Measurements from ENCODE around the gene EXOC2. TPM values are rescaled to one million over a fixed set of nuclear protein-coding genes. Genes with fewer than 3 reads are reported as not detected.
A peak's percentile ranks its signal among the peaks of the same experiment; 100 is the strongest.

The EXOC2 gene
- total and polyA plus RNA-seq, 4 experiments from 2014 or later: 38.2 to 48.3 (median 46.1) TPM

DNA sequence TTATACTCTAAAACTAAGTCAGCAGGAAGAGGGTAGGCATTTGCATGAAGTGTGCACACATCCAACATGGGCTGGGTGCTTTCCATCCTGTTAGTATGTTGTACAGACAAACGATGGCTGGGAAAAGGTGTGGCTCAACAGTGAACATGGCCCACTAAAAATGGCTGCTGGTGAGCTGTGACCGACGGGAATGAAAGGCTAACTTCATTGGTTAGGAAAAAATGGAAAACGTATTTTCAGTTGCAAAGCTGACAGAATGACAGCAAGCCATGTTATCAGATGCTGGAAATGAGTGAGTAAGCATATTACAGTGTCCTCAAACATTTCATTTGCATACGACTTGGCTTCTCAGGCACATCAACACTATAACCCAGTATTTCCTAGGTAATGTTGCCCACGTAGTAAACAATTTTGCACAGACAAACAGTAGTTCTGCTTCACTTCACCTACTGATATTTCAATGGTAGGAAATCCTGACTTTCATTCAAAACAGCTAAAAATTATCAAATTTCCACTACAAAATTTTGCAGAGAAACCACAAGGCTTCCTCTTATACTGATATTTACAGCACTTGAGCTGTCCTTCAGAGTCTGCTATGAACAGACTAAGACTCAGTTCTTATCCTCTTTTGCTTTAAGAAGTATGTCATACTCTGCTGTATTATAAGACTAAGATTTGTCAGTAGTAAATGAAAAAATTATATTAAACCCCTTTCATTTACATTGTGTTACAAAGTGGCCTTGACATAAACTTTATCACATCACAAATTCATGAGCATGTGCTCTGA, 202.5 kb downstream of the EXOC2 start:
- Mint-ChIP-seq H3K4me1 (peaks cover 55 to 68% (median 62%) of the 10 kb centered on the region in 4 donors), H3K4me3 (peak overlapping the region in 7 of 8 donors; percentile 57 to 87 (median 74)), H3K27me3 (no peaks in the 10 kb centered on the region), H3K27ac (peak overlapping the region; percentile 38 to 90 (median 81)), H3K36me3 (peaks cover 20 to 36% of the 10 kb centered on the region in 2 donors), H3K9me3 (no peaks in the 10 kb centered on the region)
- ChIA-PET CTCF (ENCODE audit: partially characterized antibody) (interaction anchor here (1.2 to 2.0 kb wide), 3 partner anchors 16 to 102 kb away, joined by 3 to 9 read pairs (median 8); partner anchors contain the start of gene IRF4), POLR2A (ENCODE audit: partially characterized antibody) (interaction anchor here (0.8 to 3.7 kb wide), 11 partner anchors 9 to 99 kb away, joined by 3 to 28 read pairs (median 5); partner anchors contain the start of gene IRF4)
- H3K27ac ChIP-seq (ENCODE audit: low read depth, low read length): no peak overlapping the region
- no peaks in the 10 kb centered on the region for H3K9me3 ChIP-seq (ENCODE audit: control insufficient read depth in 1 of 2, low read length in 2 of 2)
- peaks cover 65% of the 10 kb centered on the region for H3K4me1 ChIP-seq (ENCODE audit: insufficient read depth, low read length)
- no peaks in the 10 kb centered on the region for H3K27me3 ChIP-seq (ENCODE audit: insufficient read depth, low read length)
- intact Hi-C loops (cut with micrococcal nuclease): loop anchor here (2.0 to 5.0 kb wide), 3 partner anchors 16 to 88 kb away; no protein-coding TSS in a partner anchor
- H3K36me3 ChIP-seq (ENCODE audit: insufficient read depth, low read length): peaks cover 7% of the 10 kb centered on the region
- no peak overlapping the region for H3K4me3 ChIP-seq (ENCODE audit: low read length in 2 of 2)
- DNase-seq: peak in 1 of 5 donors; percentile 44

DNA sequence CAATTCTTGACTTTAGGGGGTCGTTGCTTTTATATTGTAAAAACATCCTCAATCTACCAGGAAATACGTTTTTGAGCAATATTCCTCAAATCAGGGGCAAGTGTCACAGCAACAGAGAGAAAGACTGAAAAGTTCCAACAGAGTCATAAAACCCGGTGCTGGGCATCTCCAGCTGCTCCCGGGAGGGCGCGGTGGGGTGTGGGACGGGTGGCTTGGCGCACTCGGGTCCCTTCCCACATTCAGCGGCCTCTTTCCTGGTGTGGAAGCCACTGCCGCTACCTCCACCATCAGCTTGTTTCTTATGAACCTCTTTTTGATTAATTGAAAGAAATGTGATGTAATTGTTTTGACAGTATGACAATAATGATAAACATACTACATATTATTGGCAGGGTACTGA, 203.2 kb downstream of the EXOC2 start:
- peaks cover 55 to 63% (median 60%) of the 10 kb centered on the region in 4 donors for H3K4me1 Mint-ChIP-seq
- DNase-seq: no peak
- H3K4me3 Mint-ChIP-seq: peak overlapping the region in 7 of 8 donors; percentile 17 to 87 (median 74)
- no peaks in the 10 kb centered on the region for H3K9me3 ChIP-seq (ENCODE audit: control insufficient read depth in 1 of 2, low read length in 2 of 2)
- POLR2A ChIA-PET (ENCODE audit: partially characterized antibody): interaction anchor here (0.8 to 3.7 kb wide), 11 partner anchors 10 to 98 kb away, joined by 3 to 28 read pairs (median 5); partner anchors contain the start of gene IRF4
- peak overlapping the region in 6 of 7 donors; percentile 54 to 88 (median 84) for H3K27ac Mint-ChIP-seq
- H3K27ac ChIP-seq (ENCODE audit: low read depth, low read length): no peak overlapping the region
- peaks cover 7% of the 10 kb centered on the region for H3K36me3 ChIP-seq (ENCODE audit: insufficient read depth, low read length)
- CTCF ChIA-PET (ENCODE audit: partially characterized antibody): interaction anchor here (1.1 to 2.0 kb wide), 5 partner anchors 15 to 300 kb away, joined by 3 to 9 read pairs (median 3); partner anchors contain the start of gene IRF4
- no peaks in the 10 kb centered on the region for H3K27me3 ChIP-seq (ENCODE audit: insufficient read depth, low read length)
- H3K4me1 ChIP-seq (ENCODE audit: insufficient read depth, low read length): peaks cover 64% of the 10 kb centered on the region
- H3K4me3 ChIP-seq (ENCODE audit: low read length in 2 of 2): no peak overlapping the region
- no peaks in the 10 kb centered on the region for H3K9me3 Mint-ChIP-seq
- intact Hi-C loops (cut with micrococcal nuclease): loop anchor here (2.0 to 5.0 kb wide), 4 partner anchors 15 to 87 kb away; no protein-coding TSS in a partner anchor
- H3K36me3 Mint-ChIP-seq: peaks cover 20 to 39% of the 10 kb centered on the region in 2 donors
- no peaks in the 10 kb centered on the region for H3K27me3 Mint-ChIP-seq

- H3K27ac Mint-ChIP-seq: peak overlapping the region; percentile 8 to 88 (median 71)
- CTCF ChIA-PET (ENCODE audit: partially characterized antibody): interaction anchor here (1.1 to 2.0 kb wide), 4 partner anchors 14 to 299 kb away, joined by 3 to 9 read pairs (median 4); no protein-coding TSS in a partner anchor
These were observed 203.9 kb downstream of the EXOC2 start for GRCh38 chr6:489001-489400.

GRCh38 chr6:487956-488355, 205.0 kb downstream of the EXOC2 start:
- no peak for DNase-seq
- POLR2A ChIA-PET (ENCODE audit: partially characterized antibody): interaction anchor here (1.0 to 1.7 kb wide), 2 partner anchors 9 to 14 kb away, joined by 4 read pairs; no protein-coding TSS in a partner anchor
- peaks cover 45% of the 10 kb centered on the region for H3K4me1 ChIP-seq (ENCODE audit: insufficient read depth, low read length)
- H3K27ac Mint-ChIP-seq: no peak overlapping the region
- intact Hi-C loops (cut with micrococcal nuclease): loop anchor here (2.0 kb wide), 1 partner anchor 13 kb away; no protein-coding TSS in a partner anchor
- H3K4me3 ChIP-seq (ENCODE audit: low read length in 2 of 2): no peak overlapping the region
- no peak overlapping the region for H3K4me3 Mint-ChIP-seq
- no peak overlapping the region for H3K27ac ChIP-seq (ENCODE audit: low read depth, low read length)
- peaks cover 44 to 46% (median 45%) of the 10 kb centered on the region in 4 donors for H3K4me1 Mint-ChIP-seq
- no peaks in the 10 kb centered on the region for H3K9me3 ChIP-seq (ENCODE audit: control insufficient read depth in 1 of 2, low read length in 2 of 2)
- H3K36me3 Mint-ChIP-seq: peaks cover 24 to 54% of the 10 kb centered on the region in 2 donors
- no peaks in the 10 kb centered on the region for H3K27me3 Mint-ChIP-seq
- no peaks in the 10 kb centered on the region for H3K27me3 ChIP-seq (ENCODE audit: insufficient read depth, low read length)
- peaks cover 7% of the 10 kb centered on the region for H3K36me3 ChIP-seq (ENCODE audit: insufficient read depth, low read length)
- CTCF ChIA-PET (ENCODE audit: partially characterized antibody): interaction anchor here (1.4 kb wide), 1 partner anchor 105 kb away, joined by 4 read pairs; no protein-coding TSS in a partner anchor
- H3K9me3 Mint-ChIP-seq: no peaks in the 10 kb centered on the region

More at GRCh38 chr6:489001-489400, 203.9 kb downstream of the EXOC2 start:
- DNase-seq: no peak
- H3K4me1 Mint-ChIP-seq: peaks cover 53 to 55% (median 55%) of the 10 kb centered on the region in 4 donors
- peak overlapping the region; percentile 17 to 85 (median 64) for H3K4me3 Mint-ChIP-seq
- H3K27ac ChIP-seq (ENCODE audit: low read depth, low read length): no peak overlapping the region
- H3K27me3 Mint-ChIP-seq: no peaks in the 10 kb centered on the region
- H3K4me3 ChIP-seq (ENCODE audit: low read length in 2 of 2): no peak overlapping the region
- H3K9me3 Mint-ChIP-seq: no peaks in the 10 kb centered on the region
- H3K9me3 ChIP-seq (ENCODE audit: control insufficient read depth in 1 of 2, low read length in 2 of 2): no peaks in the 10 kb centered on the region
- H3K36me3 ChIP-seq (ENCODE audit: insufficient read depth, low read length): peaks cover 7% of the 10 kb centered on the region
- H3K36me3 Mint-ChIP-seq: peaks cover 24 to 47% of the 10 kb centered on the region in 2 donors
- POLR2A ChIA-PET (ENCODE audit: partially characterized antibody): interaction anchor here (1.2 to 3.7 kb wide), 7 partner anchors 10 to 43 kb away, joined by 3 to 28 read pairs (median 10); no protein-coding TSS in a partner anchor
- H3K4me1 ChIP-seq (ENCODE audit: insufficient read depth, low read length): peaks cover 56% of the 10 kb centered on the region
- intact Hi-C loops (cut with micrococcal nuclease): loop anchor here (2.0 kb wide), 1 partner anchor 14 kb away; no protein-coding TSS in a partner anchor
- no peaks in the 10 kb centered on the region for H3K27me3 ChIP-seq (ENCODE audit: insufficient read depth, low read length)

- H3K4me1 Mint-ChIP-seq: peaks cover 22 to 27% (median 24%) of the 10 kb centered on the region in 4 donors
- Histone ChIP-seq H3K36me3 (ENCODE audit: insufficient read depth, low read length) (peaks cover 7% of the 10 kb centered on the region), H3K27me3 (ENCODE audit: insufficient read depth, low read length) (no peaks in the 10 kb centered on the region), H3K27ac (ENCODE audit: low read depth, low read length) (no peak overlapping the region), H3K9me3 (ENCODE audit: control insufficient read depth in 1 of 2, low read length in 2 of 2) (no peaks in the 10 kb centered on the region), H3K4me3 (ENCODE audit: low read length in 2 of 2) (no peak overlapping the region), H3K4me1 (ENCODE audit: insufficient read depth, low read length) (peaks cover 23% of the 10 kb centered on the region)
- no peaks in the 10 kb centered on the region for H3K27me3 Mint-ChIP-seq
- H3K27ac Mint-ChIP-seq: no peak overlapping the region
- DNase-seq: no peak
- peaks cover 24 to 50% of the 10 kb centered on the region in 2 donors for H3K36me3 Mint-ChIP-seq
- H3K4me3 Mint-ChIP-seq: no peak overlapping the region
- POLR2A ChIA-PET (ENCODE audit: partially characterized antibody): interaction anchor here (1.5 kb wide), 1 partner anchor 11 kb away, joined by 4 read pairs; no protein-coding TSS in a partner anchor
- CTCF ChIA-PET (ENCODE audit: partially characterized antibody): interaction anchor here (0.5 to 1.7 kb wide), 3 partner anchors 94 to 297 kb away, joined by 3 read pairs; partner anchors contain the start of gene IRF4
- intact Hi-C loops (cut with micrococcal nuclease): no loop called here
- H3K9me3 Mint-ChIP-seq: no peaks in the 10 kb centered on the region
These were observed 207.2 kb downstream of the EXOC2 start for GRCh38 chr6:485655-486170.

DNA sequence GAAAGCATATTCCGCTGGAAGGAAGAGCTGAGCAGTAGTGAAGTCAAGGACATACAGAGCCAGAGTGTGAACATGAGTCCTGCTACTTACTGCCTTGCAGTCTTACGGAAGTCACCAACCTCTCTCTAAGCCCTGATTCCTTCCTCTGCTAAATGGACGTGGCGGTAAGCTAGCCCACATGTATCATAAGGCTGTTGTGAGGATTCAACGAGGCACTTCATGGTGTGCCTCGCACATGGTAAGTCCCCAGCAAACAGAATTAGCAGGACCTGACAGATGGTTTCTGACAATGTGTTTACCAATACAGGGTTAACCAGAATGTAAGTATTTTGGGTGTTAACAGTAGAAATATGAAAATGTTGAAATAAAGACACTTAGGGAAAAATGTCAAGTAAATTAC, 208.2 kb downstream of the EXOC2 start:
- no peaks in the 10 kb centered on the region for H3K27me3 Mint-ChIP-seq
- Histone ChIP-seq H3K27ac (ENCODE audit: low read depth, low read length) (no peak overlapping the region), H3K36me3 (ENCODE audit: insufficient read depth, low read length) (peaks cover 7% of the 10 kb centered on the region), H3K4me1 (ENCODE audit: insufficient read depth, low read length) (peaks cover 13% of the 10 kb centered on the region), H3K4me3 (ENCODE audit: low read length in 2 of 2) (no peak overlapping the region), H3K27me3 (ENCODE audit: insufficient read depth, low read length) (no peaks in the 10 kb centered on the region), H3K9me3 (ENCODE audit: control insufficient read depth in 1 of 2, low read length in 2 of 2) (no peaks in the 10 kb centered on the region)
- ChIA-PET POLR2A (ENCODE audit: partially characterized antibody) (interaction anchor here (1.5 kb wide), 1 partner anchor 10 kb away, joined by 4 read pairs; no protein-coding TSS in a partner anchor), CTCF (ENCODE audit: partially characterized antibody) (interaction anchor here (1.6 kb wide), 1 partner anchor 296 kb away, joined by 3 read pairs; no protein-coding TSS in a partner anchor)
- peak overlapping the region in 1 of 8 donors; percentile 49 for H3K4me3 Mint-ChIP-seq
- no peaks in the 10 kb centered on the region for H3K9me3 Mint-ChIP-seq
- H3K27ac Mint-ChIP-seq: no peak overlapping the region
- peaks cover 13 to 20% (median 17%) of the 10 kb centered on the region in 4 donors for H3K4me1 Mint-ChIP-seq
- H3K36me3 Mint-ChIP-seq: peaks cover 24 to 50% of the 10 kb centered on the region in 2 donors
- DNase-seq: no peak
- intact Hi-C loops (cut with micrococcal nuclease): no loop called here

All from CD4-positive, alpha-beta memory T cell (primary cell).